ENCODE data around the gene CLIP2. TPM values are rescaled to one million over a fixed set of nuclear protein-coding genes. Genes with fewer than 3 reads are reported as not detected.

The CLIP2 gene
- total RNA-seq, 4 donors from 2014 or later = 5.6 to 20.8 (median 10.2) TPM

DNA sequence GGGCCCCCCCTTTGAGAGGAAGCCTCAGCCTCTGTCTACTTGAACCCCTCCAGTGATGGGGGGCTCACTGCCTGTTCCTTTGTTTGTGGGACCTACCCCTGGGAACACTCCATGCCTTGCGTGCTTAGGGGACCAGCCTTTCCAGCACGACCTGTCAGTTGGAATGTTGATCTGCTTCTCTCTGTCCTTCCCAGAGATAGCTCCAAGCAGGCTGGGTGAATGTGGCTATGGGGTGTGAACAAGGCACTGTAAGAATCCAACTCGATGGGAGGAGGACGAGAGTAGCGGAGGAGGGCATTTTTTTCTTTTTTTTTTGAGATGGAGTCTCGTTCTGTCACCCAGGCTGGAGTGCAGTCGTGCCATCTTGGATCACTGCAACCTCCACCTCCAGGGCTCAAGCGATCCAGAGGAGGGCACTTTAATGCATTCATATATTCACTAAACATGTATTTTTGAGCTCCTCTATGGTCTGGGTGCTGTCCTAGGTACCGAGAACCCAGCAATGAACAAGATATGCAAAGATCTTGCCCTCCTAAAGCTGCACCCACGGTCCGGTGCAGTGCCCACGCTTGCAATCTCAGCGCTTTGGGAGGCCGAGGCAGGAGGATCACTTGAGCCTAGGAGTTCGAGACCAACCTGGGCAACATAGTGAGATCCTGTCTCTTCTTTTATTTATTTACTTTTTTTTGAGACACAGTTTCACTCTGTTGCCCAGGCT lies 8.5 kb downstream of the CLIP2 start:
- DNase-seq = no peak
- no peak overlapping the region for H3K4me3 ChIP-seq
- intact Hi-C loops (cut with DNase I) = no loop called here
- TF ChIP-seq, protein P1, sequence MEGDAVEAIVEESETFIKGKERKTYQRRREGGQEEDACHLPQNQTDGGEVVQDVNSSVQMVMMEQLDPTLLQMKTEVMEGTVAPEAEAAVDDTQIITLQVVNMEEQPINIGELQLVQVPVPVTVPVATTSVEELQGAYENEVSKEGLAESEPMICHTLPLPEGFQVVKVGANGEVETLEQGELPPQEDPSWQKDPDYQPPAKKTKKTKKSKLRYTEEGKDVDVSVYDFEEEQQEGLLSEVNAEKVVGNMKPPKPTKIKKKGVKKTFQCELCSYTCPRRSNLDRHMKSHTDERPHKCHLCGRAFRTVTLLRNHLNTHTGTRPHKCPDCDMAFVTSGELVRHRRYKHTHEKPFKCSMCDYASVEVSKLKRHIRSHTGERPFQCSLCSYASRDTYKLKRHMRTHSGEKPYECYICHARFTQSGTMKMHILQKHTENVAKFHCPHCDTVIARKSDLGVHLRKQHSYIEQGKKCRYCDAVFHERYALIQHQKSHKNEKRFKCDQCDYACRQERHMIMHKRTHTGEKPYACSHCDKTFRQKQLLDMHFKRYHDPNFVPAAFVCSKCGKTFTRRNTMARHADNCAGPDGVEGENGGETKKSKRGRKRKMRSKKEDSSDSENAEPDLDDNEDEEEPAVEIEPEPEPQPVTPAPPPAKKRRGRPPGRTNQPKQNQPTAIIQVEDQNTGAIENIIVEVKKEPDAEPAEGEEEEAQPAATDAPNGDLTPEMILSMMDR (IDR thresholded peaks at IDR 0.05) = no peak
- TF ChIP-seq POLR2A (IDR thresholded peaks at IDR 0.05) = no peak
- H3K4me1 ChIP-seq = peaks cover 0 to 39% (median 17%) of the 10 kb centered on the region in 3 donors
- no peaks in the 10 kb centered on the region for H3K9me3 ChIP-seq
- 83 to 88% methylated on average over 13 to 14 of the region's 15 CpGs for WGBS, 2 donors
- H3K27me3 ChIP-seq = no peaks in the 10 kb centered on the region
- no peaks in the 10 kb centered on the region for H3K36me3 ChIP-seq
- no peak overlapping the region for H3K27ac ChIP-seq

DNA sequence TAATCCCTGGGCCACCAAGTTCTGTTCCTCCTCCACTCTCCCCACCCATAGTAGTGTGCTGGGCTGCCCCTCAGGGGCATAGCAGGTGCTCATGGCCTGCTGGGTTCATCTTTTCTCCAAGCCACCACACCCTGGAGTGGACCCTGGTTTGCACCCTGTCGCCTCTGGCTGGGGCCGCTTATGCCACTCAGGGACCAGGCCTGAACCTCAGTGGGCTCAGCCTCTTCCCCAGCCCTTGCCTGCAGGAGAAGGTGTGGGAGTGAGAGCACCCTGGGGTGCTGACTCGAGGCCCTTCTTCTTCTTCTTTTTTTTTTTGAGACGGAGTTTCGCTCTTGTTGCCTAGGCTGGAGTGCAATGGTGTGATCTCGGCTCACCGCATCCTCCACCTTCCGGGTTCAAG lies 10.2 kb downstream of the CLIP2 start:
- no peaks in the 10 kb centered on the region for H3K27me3 ChIP-seq
- WGBS, 2 donors = 90 to 97% methylated on average over 7 of the region's 8 CpGs
- intact Hi-C loops (cut with DNase I) = no loop called here
- TF ChIP-seq, protein P1 (IDR thresholded peaks at IDR 0.05) = no peak
- no peak for TF ChIP-seq POLR2A (IDR thresholded peaks at IDR 0.05)
- H3K9me3 ChIP-seq = no peaks in the 10 kb centered on the region
- no peak overlapping the region for H3K4me3 ChIP-seq
- no peak overlapping the region for H3K27ac ChIP-seq
- no peaks in the 10 kb centered on the region for H3K36me3 ChIP-seq
- peaks cover 0 to 28% (median 8%) of the 10 kb centered on the region in 3 donors for H3K4me1 ChIP-seq
- no peak for DNase-seq

DNA sequence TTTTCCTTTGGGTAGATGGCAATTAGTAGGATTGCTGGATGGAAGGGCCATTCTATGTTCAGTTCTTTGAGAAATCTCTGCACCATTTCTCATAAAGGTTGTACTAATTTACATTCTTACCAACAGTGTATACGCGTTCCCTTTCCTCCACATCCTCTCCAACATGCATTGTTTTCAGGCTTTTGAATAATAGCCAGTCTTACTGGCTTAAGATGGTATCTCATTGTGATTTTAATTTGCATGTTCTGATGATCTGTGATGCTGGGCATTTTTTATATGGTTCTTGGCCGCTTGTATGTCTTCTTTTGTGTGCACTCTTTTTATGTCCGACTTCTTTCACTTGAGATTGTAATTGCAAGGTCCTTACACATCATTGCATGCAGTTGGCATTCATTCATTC lies 11.7 kb downstream of the CLIP2 start:
- WGBS, 2 donors = 71 to 78% methylated on average over 4 of the region's 4 CpGs
- Histone ChIP-seq H3K27ac (no peak overlapping the region), H3K9me3 (no peaks in the 10 kb centered on the region), H3K36me3 (no peaks in the 10 kb centered on the region), H3K4me3 (no peak overlapping the region), H3K27me3 (peaks cover 0 to under 1% (median 0%) of the 10 kb centered on the region in 4 donors), H3K4me1 (peaks cover 1 to 23% (median 2%) of the 10 kb centered on the region in 3 donors)
- intact Hi-C loops (cut with DNase I) = no loop called here
- no peak for DNase-seq
- TF ChIP-seq, protein P1 (IDR thresholded peaks at IDR 0.05) = no peak
- TF ChIP-seq POLR2A (IDR thresholded peaks at IDR 0.05) = no peak

DNA sequence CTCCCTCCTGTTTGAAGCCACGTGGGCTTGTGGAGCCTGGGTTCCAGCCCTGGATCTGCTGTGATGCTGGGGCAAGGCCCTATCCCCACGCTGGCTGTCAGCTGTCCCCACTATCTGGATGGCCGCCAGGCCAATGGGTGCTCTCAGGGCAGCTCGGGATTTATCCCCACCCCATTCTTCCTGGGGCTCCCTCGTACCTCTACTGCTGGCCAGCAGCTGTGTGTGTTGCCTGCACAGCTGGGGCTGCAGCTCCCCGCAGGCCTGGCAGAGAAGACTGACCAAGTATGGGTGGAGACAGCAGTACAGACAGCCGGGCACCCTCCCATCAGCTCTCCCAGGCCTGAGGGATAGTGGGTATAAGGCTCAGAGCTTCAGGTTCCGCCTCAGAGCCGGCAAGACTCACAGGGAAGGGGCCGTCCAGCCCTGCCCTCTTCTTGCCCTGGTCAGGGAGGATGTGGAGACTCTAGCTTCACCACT lies 13.6 kb downstream of the CLIP2 start:
- 53% methylated on average over 2 of the region's 10 CpGs; no CpG with 5 or more reads in 1 of the 2 donors for WGBS, 2 donors
- H3K9me3 ChIP-seq = no peaks in the 10 kb centered on the region
- DNase-seq = no peak
- H3K27ac ChIP-seq = no peak overlapping the region
- H3K36me3 ChIP-seq = no peaks in the 10 kb centered on the region
- no peak for TF ChIP-seq POLR2A (IDR thresholded peaks at IDR 0.05)
- TF ChIP-seq, protein P1 (IDR thresholded peaks at IDR 0.05) = no peak
- H3K4me3 ChIP-seq = no peak overlapping the region
- intact Hi-C loops (cut with DNase I) = no loop called here
- peaks cover 15 to 41% (median 20%) of the 10 kb centered on the region in 3 donors for H3K4me1 ChIP-seq
- peaks cover 0 to 14% (median 0%) of the 10 kb centered on the region in 4 donors for H3K27me3 ChIP-seq

DNA sequence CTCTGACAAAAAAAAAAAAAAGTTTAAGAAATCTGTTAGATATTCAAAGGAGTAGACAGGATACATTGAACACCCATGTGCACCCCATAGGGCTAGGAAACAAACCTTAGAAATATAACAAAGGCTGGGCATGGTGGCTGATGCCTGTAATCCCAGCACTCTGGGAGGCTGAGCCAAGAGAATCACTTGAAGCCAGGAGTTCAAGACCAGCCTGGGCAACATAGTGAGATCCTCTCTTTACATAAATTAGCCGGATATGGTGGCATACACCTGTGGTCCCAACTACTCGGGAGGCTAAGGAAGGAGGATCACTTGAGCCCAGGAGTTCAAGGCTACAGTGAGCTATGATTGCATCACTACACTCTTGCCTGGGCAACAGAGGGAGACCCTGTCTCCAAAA lies 15.3 kb downstream of the CLIP2 start:
- no peak overlapping the region for H3K27ac ChIP-seq
- no peaks in the 10 kb centered on the region for H3K9me3 ChIP-seq
- H3K4me3 ChIP-seq = no peak overlapping the region
- intact Hi-C loops (cut with DNase I) = no loop called here
- no peaks in the 10 kb centered on the region for H3K36me3 ChIP-seq
- H3K27me3 ChIP-seq = peaks cover 0 to 14% (median 0%) of the 10 kb centered on the region in 4 donors
- WGBS, 2 donors = 75 to 100% methylated on average over 2 of the region's 2 CpGs
- TF ChIP-seq POLR2A (IDR thresholded peaks at IDR 0.05) = no peak
- TF ChIP-seq, protein P1 (IDR thresholded peaks at IDR 0.05) = no peak
- no peak for DNase-seq
- peaks cover 15 to 46% (median 24%) of the 10 kb centered on the region in 3 donors for H3K4me1 ChIP-seq

All from esophagus squamous epithelium (tissue), 5 donors.